Gastrocnemius medialis (tissue), 4 donors: ENCODE data around the gene IRX3. TPM values are rescaled to one million over a fixed set of nuclear protein-coding genes. Genes with fewer than 3 reads are reported as not detected.
"Not testable (repeated sequence)": the region's sequence is repeated elsewhere in the genome, so short reads cannot be mapped to it uniquely, and the experiment has no call there.

ENCODE experiments used
- ATAC-seq, 2 donors: fragments of 150-250 bp; one replicate each; pipeline ENCODE4 v1.9.1; 2016
- DNase-seq, 2 donors: peaks; one replicate each; pipeline ENCODE4 v3.0.0-alpha.2; 2019
- H3K27ac ChIP-seq, 4 donors: fragments of 200-600 bp; sonication (generic); 1 replicate in 1 of 4; 2 replicates in 3 of 4; pipeline ENCODE4 v1.5.1; 2016 to 2018; ENCODE audit warnings: mild to moderate bottlenecking in 2 of 4, moderate library complexity in 1 of 4
- H3K27me3 ChIP-seq, 3 donors: fragments of 200-600 bp; sonication (generic) in 2 of 3; 1 replicate in 1 of 3; 2 replicates in 2 of 3; pipeline versions ENCODE4 v1.5.1 to v1.6.0; 2016 to 2019; ENCODE audit warnings: mild to moderate bottlenecking in 1 of 3, moderate library complexity in 1 of 3
- H3K36me3 ChIP-seq, 2 donors: fragments of 200-600 bp; sonication (generic) in 1 of 2; one replicate each; pipeline ENCODE4 v1.5.1; 2017 to 2018
- H3K4me1 ChIP-seq, 2 donors: fragments of 200-600 bp; sonication (generic) in 1 of 2; one replicate each; pipeline ENCODE4 v1.5.1; 2016 to 2017; ENCODE audit warnings: mild to moderate bottlenecking in 2 of 2
- H3K4me3 ChIP-seq, 4 donors: fragments of 200-600 bp; sonication (generic) in 3 of 4; 1 replicate in 1 of 4; 2 replicates in 3 of 4; pipeline ENCODE4 v1.5.1; 2016 to 2019; ENCODE audit warnings: mild to moderate bottlenecking in 2 of 4
- H3K9me3 ChIP-seq, 3 donors: fragments of 200-600 bp; sonication (generic) in 2 of 3; 1 replicate in 1 of 3; 2 replicates in 2 of 3; pipeline ENCODE4 v1.5.1; 2016 to 2019
- POLR2A ChIP-seq, 2 donors: fragments of 450-650 bp; IDR thresholded peaks; one replicate each; pipeline ENCODE4 v1.6.1; 2017; ENCODE audit warnings: antibody characterized with exemption in 2 of 2, mild to moderate bottlenecking in 2 of 2, moderate library complexity in 2 of 2
- in situ Hi-C, 4 donors: fragments of 200-750 bp; cut with MboI; loops; one replicate each; pipeline versions ENCODE4 v1.15.0 to v1.8.0; 2017; ENCODE audit warnings: low sequenced_read_pairs in 4 of 4
- intact Hi-C: fragments of 100-400 bp; cut with DNase I; formaldehyde crosslinking; loops from one replicate; pipeline ENCODE4 v1.15.1; 2023; ENCODE audit warnings: low total_unique reads
- total RNA-seq, 4 donors: library from RNA; depleted of rRNA; stranded (reverse); fragments of >200 nt; gene quantifications; one replicate each; pipeline versions ENCODE4 v1.1.0 to v1.2.3, GENCODE V29; 2016
- TF ChIP-seq, protein P1 (sequence below), 5 experiments: fragments of 450-650 bp in 3 of 5; fragments of 200-600 bp in 2 of 5; sonication (generic) in 2 of 5; IDR thresholded peaks in 4 of 5; conservative IDR thresholded peaks in 1 of 5; 1 replicate in 4 of 5; 2 replicates in 1 of 5; pipeline ENCODE4 v1.5.1; 2016 to 2019; ENCODE audit warnings: antibody characterized with exemption in 5 of 5, mild to moderate bottlenecking in 3 of 5, moderate library complexity in 3 of 5

The IRX3 gene
- total RNA-seq, 4 donors from 2014 or later = 3.5 to 40.6 (median 12.0) TPM

GRCh38 chr16:54248863-54249710 lies 37.5 kb downstream of the IRX3 start:
- Histone ChIP-seq H3K27me3 (peaks cover 0 to 6% (median 0%) of the 10 kb centered on the region in 3 donors), H3K4me3 (no peak overlapping the region), H3K36me3 (no peaks in the 10 kb centered on the region), H3K4me1 (peaks cover 0 to 6% of the 10 kb centered on the region in 2 donors), H3K27ac (no peak overlapping the region), H3K9me3 (no peaks in the 10 kb centered on the region)
- intact Hi-C loops (no loop called here), in situ Hi-C loops (no loop called here)
- no peak for DNase-seq
- ATAC-seq = no peak
- TF ChIP-seq POLR2A (IDR thresholded peaks at IDR 0.05) = no peak
- TF ChIP-seq, protein P1, sequence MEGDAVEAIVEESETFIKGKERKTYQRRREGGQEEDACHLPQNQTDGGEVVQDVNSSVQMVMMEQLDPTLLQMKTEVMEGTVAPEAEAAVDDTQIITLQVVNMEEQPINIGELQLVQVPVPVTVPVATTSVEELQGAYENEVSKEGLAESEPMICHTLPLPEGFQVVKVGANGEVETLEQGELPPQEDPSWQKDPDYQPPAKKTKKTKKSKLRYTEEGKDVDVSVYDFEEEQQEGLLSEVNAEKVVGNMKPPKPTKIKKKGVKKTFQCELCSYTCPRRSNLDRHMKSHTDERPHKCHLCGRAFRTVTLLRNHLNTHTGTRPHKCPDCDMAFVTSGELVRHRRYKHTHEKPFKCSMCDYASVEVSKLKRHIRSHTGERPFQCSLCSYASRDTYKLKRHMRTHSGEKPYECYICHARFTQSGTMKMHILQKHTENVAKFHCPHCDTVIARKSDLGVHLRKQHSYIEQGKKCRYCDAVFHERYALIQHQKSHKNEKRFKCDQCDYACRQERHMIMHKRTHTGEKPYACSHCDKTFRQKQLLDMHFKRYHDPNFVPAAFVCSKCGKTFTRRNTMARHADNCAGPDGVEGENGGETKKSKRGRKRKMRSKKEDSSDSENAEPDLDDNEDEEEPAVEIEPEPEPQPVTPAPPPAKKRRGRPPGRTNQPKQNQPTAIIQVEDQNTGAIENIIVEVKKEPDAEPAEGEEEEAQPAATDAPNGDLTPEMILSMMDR (IDR thresholded peaks at IDR 0.05 in 4 of 5, conservative IDR thresholded peaks at IDR 0.05 in 1 of 5) = no peak

- H3K36me3 ChIP-seq, H3K4me1 ChIP-seq, H3K27me3 ChIP-seq, intact Hi-C loops, in situ Hi-C loops, H3K27ac ChIP-seq, H3K9me3 ChIP-seq, H3K4me3 ChIP-seq, DNase-seq, ATAC-seq: not testable (repeated sequence)
These were observed 38.9 kb downstream of the IRX3 start for GRCh38 chr16:54247705-54248104.

DNA sequence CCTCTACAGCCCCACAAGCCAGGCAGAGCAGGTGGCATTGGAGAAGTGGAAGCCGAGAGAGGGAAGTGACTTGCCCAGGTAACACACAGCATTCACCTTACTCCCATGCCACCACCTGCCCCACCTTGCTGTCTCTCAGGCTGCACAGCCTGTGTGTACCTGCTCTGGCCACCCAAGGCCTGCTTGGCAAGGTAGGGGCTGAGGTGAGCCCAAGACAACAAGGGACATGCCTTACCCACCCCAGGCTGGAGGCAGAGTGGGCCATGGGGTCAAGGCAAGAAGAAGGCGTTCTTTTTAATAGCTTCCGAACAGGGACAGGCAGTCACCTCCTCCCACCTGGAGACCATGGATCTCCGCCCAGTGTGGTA lies 40.1 kb downstream of the IRX3 start:
- intact Hi-C loops (no loop called here), in situ Hi-C loops (no loop called here)
- Histone ChIP-seq H3K27me3 (peaks cover 0 to 6% (median 0%) of the 10 kb centered on the region in 3 donors), H3K27ac (no peak overlapping the region), H3K4me1 (no peaks in the 10 kb centered on the region), H3K36me3 (no peaks in the 10 kb centered on the region), H3K9me3 (no peaks in the 10 kb centered on the region), H3K4me3 (no peak overlapping the region)
- DNase-seq (no peak), ATAC-seq (no peak)
- TF ChIP-seq POLR2A (IDR thresholded peaks at IDR 0.05) = no peak
- TF ChIP-seq, protein P1 (IDR thresholded peaks at IDR 0.05 in 4 of 5, conservative IDR thresholded peaks at IDR 0.05 in 1 of 5) = no peak

DNA sequence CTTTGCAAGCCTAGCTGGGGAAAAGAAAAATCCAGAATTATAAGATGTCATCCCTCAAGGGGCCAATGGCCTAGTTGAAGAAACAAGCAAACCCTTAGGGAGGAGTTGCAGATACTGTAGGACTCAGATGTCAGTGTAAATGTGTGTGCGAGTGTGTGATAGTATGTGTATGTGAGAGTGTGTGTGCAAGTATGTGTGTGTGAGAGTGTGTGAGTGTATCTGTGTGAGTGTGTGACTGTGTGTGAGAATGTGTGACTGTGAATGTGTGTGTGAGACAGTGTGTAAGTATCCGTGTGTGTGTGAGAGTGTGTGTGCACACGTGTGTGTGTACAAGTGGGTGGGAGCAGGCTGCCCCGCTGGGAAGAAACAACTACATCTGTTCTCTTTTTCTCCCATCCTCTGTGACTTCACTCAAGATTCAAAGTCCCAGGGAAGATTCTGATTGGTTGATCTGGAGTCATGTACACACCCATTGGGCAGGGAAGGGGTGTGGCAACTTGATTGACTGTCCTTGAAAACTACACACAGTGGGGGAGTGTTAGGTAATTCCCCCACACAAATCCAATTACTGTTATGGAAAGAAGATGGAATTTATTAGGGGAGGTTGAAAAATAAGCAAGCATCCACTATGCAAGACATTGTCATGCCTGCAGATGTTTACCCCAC lies 40.7 kb downstream of the IRX3 start:
- Histone ChIP-seq H3K4me3 (no peak overlapping the region), H3K27me3 (peaks cover 0 to 6% (median 0%) of the 10 kb centered on the region in 3 donors), H3K4me1 (no peaks in the 10 kb centered on the region), H3K27ac (no peak overlapping the region), H3K9me3 (no peaks in the 10 kb centered on the region), H3K36me3 (no peaks in the 10 kb centered on the region)
- in situ Hi-C loops = no loop called here
- intact Hi-C loops = no loop called here
- ATAC-seq (no peak), DNase-seq (no peak)
- TF ChIP-seq, protein P1 (IDR thresholded peaks at IDR 0.05 in 4 of 5, conservative IDR thresholded peaks at IDR 0.05 in 1 of 5) = no peak
- no peak for TF ChIP-seq POLR2A (IDR thresholded peaks at IDR 0.05)
